ENCODE results near the gene MITD1. TPM values are rescaled to one million over a fixed set of nuclear protein-coding genes. Genes with fewer than 3 reads are reported as not detected.

Gene MITD1
- 18.6 and 21.9 TPM in 2 replicates for total RNA-seq

DNA sequence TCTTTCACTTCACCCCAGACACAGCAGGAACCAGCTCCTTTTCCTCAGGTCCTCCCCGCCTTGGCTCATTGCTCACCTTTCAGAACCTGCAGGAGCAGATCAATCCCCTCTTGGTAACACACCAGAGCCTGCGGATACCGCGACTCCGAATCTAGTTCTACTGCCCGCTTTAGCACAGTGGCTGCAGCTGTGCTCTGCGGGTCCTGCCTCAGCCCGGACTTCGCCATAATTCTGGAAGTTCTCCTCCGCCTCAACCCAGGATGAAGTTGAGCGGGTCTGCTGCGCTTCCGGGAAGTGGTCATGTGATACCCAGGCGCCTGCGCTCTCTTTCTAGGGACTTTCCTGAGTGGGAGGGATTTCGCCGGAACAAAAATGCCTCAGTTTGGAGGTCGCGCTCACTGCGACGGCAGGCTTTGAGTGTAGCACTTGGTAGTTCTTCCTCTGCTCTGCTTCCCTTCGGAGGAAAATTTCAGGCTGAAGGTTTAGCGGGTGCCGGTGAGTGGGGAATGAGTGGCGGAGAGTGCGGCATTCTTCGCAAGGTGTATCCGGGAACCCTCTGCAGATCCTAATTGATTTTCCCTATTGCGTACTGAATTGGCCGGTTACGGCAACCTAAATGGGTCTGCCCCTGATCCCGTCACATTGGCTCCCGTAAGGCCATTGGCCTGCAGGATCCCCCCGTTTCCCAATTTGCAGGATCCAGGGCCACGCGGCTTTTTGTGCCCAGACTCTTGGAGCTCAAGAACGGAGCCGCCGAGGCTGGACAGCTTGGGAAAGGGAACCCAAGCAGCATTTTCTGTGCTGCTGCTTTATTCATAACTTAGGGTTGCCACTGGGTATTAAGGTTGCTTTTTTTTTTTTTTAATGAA lies at the start of gene MITD1, which contains the start of gene MRPL30:
TSS of gene MITD1 (minus strand) at position 304 of the 869 bp plus-strand sequence. CDS start at position 227, 77 bp downstream.
TSS of gene MRPL30 (plus strand) at position 430 of the 869 bp plus-strand sequence. CDS start 5,020 bp downstream, outside the sequence.

DNA sequence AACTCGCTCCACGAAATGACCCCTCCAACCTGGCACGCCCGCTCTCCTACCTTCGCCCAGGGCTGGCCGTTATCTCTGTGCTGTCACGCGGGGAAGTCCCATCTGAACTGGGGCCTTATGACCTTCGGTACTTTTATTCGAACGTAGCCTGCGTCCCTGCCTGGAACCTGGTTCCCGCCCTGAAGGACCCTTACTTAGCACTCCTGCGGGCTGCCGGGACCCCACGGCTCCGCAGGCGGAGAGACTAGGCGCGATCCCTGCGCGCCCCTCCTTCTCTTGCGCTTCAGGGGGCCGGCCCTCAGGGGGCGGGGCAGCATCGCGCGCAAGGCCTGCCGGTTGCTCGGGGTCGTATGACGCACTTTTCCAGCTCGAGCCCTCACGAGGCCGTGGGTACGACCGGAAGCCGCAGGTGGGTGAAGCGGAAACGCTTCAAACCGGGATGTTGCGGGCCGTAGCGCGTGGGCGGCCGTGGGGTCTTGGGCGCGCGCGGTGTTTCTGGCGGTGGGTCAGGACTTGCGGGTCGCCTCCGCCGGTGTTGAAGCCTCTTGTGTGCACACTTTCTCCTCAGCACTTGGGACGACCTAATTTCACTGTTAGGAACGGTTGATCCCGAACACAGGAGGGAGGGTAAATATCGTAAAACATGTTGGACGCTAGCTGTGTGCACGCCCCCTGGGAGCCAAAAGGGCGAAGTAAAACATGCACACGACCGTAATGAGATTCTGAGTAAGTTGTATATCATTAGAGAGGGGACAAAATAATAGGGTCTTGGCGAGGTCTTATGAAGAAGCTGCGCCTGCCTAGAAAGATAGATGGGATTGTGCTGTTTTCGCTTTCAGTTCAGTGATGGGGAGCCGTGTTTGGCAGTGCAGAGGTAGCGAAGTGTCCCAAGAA lies 26.0 kb downstream of the MITD1 start, which contains the start of the genes LIPT1 and TSGA10:
TSS of gene LIPT1 (plus strand) at position 325 of the 894 bp plus-strand sequence. CDS start 6,991 bp downstream, outside the sequence.
TSS of gene TSGA10 (minus strand) at position 300 of the 894 bp plus-strand sequence. CDS start 45,503 bp downstream, outside the sequence.

GRCh38 chr2:99141110-99142108 lies 39.4 kb downstream of the MITD1 start, which contains the start of gene C2orf15:
Gene C2orf15, plus strand, starts transcription at chr2:99141707. Its CDS starts 8,852 bp downstream, at chr2:99150559.

Small RNAs within 50 kb of the gene (small RNA-seq; reads per million reads assigned to genes)
- not detected for gene AC092587.1

Other genes with a start within 250 kb of the MITD1 start
- 11.1 and 12.4 TPM in 2 replicates for gene CRACDL, start 244.8 kb downstream of the MITD1 start, total RNA-seq
- 0.33 TPM in 1 of 2 replicates, not detected in the other for gene C2orf15, start 39.4 kb downstream of the MITD1 start, total RNA-seq
- gene TSGA10, start 26.1 kb downstream of the MITD1 start, total RNA-seq = 2.3 and 3.3 TPM in 2 replicates
- 4.4 and 5.9 TPM in 2 replicates for gene LIPT1, start 26.1 kb downstream of the MITD1 start, total RNA-seq
- 42.4 and 59.8 TPM in 2 replicates for gene MRPL30, start 126 bp upstream of the MITD1 start, total RNA-seq
- not detected in 2 replicates for gene LYG2, start 74.6 kb upstream of the MITD1 start, total RNA-seq
- 0.98 TPM in 1 of 2 replicates, not detected in the other for gene LYG1, start 120.1 kb upstream of the MITD1 start, total RNA-seq
- gene TXNDC9, start 155.3 kb upstream of the MITD1 start, total RNA-seq = 105 and 119 TPM in 2 replicates
- 22.9 and 27.6 TPM in 2 replicates for gene EIF5B, start 156.3 kb upstream of the MITD1 start, total RNA-seq

All from vein endothelial cell (primary cell).